ENCODE results near the gene ATP5IF1.

Gene ATP5IF1

DNA sequence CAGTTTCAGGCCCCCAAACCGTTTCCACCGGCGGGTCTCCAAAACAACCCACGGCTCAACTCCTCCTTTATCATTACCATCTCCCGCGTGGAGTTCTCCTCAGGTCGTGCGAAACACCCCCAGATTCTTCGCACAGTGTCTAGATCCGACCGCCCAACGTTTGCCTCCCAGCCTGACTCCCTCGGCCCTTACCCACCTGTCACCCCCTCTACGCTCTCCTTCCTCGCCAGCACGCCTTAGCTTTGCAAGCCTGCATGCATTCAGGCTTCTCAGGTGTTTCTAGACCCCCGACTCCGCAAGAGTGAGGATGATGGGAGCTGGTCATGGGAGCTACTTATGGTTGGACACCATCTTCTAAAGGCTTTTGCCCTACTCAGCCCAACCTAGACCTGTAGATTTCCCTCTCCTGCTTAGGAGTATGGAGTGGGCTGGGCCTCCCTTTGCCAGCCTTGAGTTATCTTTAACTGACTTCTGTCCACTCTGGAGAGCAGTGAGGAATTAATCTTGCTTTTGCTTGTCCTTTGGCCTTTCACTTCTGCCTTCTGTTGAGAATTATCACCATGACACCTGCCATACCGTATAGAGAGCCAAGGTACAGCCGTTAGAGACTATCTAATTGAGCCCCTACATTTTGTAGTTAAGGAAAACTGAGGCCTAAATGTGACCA is 865 bp downstream of the ATP5IF1 start:
- peak; percentile 17 for DNase-seq (ENCODE audit: low spot score)

DNA sequence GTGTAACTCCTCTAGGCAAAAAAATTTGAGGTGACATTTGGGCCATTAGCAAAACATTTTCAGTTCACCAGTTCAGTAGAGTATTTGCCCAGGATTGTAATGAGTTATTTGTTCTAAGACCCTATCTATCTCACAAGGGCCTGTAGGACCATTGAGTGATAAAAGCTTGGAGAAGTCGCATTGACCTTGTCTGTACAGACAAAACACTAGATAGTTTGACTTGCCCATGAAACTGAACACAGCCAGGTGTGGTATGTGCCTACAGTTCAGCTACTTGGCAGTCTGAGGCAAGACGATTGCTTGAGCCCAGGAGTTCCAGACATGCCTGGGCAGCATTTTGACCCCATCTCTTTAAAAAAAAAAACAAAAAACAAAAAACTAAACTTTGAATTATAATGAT is 3.1 kb downstream of the ATP5IF1 start:
- no peak for DNase-seq (ENCODE audit: low spot score)

DNA sequence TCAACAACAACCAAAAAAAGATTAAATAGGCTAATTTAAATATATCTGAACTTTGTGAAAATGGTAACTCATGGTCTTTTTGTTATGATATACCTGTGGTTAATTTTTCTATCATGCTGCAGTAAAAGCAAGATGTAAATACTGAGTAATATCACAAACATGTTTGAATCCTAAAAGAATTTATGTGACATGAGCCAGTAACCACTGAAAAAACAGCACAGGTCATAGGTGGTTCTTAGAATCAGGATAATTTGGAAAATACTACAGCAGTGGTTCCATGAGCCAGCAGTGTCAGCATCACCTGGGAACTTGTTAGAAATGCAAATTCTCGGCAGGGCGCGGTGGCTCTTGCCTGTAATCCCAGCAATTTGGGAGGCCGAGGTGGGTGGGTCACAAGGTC is 4.1 kb downstream of the ATP5IF1 start:
- DNase-seq (ENCODE audit: low spot score), result no peak

DNA sequence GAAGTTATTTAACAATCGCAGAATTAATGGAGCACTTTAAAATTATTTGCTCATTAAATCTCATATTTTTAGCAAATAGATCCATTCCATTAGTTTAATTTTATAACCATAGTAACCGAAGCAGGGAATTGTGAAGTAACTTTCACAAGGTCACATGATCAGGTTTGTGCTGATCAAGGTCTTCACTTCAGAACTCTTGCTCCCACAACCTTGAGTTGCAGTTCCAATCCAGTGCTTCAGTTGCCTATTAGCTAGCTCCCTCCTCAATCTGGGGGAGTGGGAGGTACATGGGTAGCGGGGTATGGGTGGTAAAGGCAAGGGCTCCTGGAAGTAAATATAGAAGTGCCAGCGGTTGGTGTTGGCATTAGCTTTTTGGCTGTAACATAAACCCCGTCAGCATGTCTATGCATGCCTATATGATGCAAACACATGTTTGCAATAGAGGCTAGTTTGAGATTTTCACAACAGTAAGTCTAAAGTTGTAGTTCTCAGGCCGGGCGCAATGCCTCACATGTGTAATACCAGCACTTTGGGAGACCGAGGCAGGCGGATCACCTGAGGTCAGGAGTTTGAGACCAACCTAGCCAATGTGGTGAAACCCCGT is 5.8 kb downstream of the ATP5IF1 start:
- DNase-seq (ENCODE audit: low spot score), result no peak

DNA sequence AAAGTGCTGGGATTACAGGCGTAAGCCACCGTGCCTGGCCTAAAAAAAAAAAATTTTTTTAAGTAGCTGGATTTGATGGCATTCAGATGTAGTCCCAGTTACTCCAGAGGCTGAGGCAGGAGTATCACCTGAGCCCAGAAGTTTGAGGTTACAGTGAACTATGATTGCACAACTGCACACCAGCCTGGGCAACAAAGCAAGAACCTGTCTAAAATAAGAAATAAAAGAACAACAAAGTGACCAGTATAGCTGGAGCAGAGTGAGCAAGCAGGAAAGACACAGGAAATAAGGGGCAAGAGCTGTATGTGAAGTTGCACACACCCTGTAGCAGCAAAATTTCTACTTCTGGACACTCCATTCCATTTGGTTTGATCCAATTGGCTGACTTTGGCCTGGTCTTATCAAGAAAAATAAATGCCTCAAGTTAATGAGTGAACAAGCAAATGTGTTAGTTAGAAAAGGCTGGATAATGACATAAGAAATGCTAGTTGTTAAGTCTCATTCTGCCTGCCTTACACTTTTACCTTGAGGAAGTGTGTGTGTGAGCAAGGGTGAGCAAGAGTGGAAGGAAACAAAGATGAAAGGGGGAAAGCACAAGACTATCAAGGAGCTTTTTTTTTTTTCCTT is 7.9 kb downstream of the ATP5IF1 start:
- no peak for DNase-seq (ENCODE audit: low spot score)

DNA sequence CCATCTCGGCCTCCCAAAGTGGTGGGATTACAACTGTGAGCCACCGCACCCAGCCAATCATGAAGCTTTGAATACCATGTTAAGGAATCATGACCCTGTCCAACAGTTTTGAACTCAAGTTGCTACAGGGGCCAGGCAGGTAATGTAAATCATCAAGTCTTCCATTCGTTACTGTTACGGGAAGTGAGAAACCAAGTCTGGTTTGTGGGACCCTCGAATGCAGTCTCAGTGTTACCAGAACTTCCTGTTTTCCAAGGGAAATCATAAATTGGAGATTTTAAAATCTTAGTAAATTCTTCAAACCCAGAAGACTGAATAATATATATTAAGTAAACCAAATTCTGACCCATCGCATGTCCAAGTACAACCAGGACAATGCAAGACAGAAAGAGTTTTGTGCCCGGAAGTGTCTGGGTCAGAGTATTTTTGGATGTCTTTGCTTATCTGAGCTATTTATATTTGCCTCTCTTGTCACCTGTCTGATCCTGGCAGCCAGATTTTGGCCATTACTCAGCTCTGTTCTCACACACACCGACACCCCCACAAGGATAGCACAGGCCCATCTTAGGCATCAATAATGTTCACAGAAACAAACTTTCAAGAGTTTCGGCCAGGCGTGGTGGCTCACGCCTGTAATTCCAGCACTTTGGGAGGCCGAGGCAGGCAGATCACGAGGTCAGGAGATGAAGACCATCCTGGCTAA is 8.8 kb downstream of the ATP5IF1 start:
- DNase-seq (ENCODE audit: low spot score), result peak; percentile 55

DNA sequence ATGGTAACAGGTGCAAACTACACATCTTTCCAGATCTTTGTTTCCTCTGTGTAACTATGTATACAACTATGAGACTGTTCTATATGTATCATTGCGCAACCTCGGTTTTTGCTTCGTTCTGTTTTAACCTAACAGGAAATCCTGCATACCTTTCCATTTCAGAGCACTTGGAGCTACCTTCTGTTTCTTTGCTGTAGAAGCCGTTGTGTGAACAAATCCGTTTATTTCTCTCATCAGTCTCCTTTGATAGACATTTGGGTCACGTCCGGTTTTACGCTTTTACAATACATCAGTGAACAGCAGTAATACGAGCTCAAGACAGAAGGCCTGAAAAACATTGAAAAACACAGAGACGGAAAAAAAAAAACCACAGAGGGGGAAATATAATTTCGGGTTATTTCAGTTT is 10.5 kb downstream of the ATP5IF1 start:
- peak; percentile 40 for DNase-seq (ENCODE audit: low spot score)

DNA sequence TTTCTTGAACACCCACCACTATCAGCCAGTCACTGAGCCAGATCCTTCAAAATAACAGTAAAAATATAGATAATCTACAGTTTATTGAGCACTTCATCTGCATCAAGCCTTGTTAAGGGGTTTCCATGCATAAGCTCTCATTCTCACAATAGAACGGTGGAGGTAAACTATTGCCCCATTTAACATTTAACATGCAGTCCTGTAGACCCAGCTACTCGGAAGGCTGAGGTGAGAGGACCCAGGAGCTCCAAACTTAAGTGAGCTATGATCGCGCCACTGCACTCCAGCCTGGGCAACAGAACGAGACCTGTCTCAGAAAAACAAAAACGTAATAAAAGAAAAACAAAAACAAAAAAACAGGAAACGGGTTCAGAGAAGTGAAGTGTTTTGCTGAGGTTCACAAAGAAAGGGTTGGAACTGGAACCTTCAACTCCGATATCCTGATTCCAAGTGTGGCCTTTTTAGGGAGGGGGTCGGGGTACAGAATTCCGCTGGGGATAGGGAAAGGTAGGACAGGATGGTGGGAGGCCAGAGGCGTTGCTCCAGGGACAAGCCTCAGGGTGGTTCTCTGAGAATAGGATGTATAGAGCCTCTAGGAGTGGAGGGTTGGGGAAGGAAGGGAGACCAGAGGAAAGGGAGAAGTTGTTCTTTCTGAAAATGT is 11.8 kb downstream of the ATP5IF1 start:
- no peak for DNase-seq (ENCODE audit: low spot score)

DNA sequence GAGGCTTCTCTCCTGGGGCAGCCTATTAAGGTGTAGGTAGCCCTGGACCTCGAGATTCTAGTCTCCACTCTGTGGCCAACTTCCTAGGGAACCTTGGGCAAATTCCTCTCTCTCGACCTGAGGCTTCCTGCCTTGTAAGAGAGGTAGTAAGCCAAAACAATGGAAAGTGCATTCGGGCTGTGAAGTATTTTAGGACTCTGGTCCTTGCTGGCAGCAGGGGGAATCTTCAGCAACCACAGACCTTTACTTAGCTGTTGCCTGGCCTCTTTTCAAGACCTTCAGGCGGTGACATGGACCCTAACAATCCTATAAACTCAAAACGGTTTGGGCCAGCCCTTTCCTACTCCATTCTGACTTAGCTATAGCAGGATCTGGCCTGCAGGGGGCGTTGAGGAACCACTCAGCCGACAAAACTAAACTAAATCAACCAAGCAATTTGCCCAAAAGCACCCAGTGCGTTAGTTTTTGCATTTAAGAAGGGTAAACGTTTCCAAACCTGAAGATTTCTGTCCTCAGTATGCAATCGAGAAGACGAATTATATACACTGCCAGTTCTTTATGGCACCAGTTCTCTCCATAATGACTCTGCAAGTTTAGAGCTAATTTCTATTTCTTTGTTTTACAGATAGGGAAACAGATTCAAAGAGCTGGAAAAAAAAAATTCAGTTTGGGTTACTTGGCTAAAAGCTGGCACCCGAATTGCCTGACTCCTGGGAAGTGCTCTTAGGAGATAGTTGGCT is 12.5 kb downstream of the ATP5IF1 start:
- peak; percentile 75 for DNase-seq (ENCODE audit: low spot score)

DNA sequence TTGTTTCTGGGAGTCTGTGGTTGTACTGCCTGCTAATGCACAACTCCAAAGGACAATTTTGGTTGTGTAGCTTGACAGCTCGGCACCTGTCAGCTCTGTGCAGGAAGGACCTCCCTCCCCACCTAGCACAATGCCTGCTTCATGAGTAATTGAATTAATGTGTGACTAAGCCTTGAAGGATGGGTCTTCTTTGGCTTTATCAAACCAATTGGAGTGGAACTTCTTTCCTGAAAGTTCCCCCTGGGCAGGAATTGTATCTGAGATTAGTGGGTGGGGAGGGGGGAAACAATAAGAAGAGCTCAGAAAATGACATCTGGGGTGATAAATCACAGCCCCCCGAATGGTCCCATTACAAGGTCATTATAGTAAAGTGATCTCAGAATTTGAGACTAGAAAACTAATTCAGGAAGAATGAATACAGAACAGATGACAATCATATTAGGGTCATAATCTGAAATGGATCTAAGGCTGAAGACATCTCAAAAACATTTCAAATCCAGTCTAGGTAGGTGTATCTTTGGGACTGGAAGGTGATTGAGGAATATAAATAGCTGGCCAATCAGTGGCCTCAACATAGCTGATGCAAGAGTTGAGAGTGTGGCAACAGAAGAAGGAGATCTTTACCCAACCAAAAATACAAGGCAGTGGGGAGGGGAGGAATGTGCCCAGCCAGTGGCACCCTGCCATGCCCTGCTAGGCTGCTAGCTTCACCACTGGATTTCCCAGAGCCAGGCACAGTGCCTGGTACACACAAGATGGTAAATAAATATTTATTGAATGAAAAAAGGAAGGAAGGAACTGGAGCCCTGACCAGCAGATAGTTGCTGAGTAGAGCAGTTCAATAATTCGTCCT is 13.3 kb downstream of the ATP5IF1 start:
- peak; percentile 29 for DNase-seq (ENCODE audit: low spot score)

DNA sequence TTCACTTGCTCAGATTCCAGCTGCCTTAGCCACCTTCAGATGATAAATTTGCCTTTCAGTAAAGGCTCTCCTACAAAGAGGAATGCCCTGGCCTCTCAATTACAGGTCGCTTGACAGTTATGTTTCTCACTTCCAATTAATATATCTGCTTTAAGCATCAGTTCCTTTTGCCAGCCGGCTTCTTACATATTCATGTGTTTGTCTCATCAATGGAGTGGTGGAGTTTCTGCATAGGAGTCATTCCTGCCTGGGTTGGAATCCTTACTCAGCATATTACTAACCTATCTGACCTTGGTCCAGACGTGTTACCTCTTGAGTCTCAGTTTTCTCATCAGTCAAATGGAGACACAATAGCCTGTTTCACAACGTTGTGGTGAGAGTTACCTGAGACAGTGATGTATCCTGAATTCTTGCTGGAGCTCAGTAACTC is 14.0 kb downstream of the ATP5IF1 start:
- no peak for DNase-seq (ENCODE audit: low spot score)

DNA sequence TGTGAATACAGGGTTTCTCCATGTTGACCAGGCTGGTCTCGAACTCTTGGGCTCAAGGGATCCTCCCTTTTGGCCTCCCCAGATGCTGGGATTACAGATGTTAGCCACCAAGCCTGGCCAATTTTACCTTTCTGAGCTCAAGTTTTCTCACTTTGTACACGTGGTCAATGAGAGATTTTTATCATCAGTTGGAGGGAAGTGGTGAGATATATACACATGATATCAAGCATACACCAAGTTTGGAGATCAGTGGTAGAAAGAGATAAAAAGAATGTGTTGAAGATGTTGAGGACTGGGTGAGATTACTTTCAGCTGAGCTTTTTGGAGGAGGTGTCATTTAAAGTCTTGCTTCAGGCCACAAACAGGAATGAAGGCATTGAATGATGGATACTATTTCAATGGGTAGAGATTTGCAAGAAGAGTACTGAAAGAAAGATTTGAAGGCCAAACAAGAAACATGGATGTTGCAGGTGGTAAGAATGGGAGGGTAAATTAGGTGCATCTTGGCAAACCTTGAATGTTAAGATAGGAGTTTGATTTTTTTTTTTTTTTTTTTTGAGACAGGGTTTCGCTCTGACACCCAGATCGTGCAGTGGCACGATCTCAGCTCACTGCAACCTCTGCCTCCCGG is 20.4 kb downstream of the ATP5IF1 start:
- no peak for DNase-seq (ENCODE audit: low spot score)

DNA sequence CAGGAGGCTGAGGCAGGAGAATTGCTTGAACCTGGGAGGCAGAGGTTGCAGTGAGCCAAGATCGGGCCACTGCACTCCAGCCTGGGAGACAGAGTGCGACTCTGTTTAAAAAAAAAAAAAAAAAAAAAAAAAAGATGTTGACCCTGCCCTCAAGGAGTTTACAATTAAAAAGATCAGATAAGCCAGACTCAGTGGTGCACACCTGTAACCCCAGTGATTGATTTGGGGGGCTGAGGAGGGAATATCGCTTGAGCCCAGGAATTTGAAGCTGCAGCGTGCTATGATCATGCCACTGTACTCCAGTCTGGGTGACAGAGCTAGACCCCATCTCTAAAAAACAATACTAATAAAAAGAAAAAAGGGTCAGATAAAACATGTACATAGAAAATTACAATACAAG is 21.8 kb downstream of the ATP5IF1 start:
- DNase-seq (ENCODE audit: low spot score), result no peak

DNA sequence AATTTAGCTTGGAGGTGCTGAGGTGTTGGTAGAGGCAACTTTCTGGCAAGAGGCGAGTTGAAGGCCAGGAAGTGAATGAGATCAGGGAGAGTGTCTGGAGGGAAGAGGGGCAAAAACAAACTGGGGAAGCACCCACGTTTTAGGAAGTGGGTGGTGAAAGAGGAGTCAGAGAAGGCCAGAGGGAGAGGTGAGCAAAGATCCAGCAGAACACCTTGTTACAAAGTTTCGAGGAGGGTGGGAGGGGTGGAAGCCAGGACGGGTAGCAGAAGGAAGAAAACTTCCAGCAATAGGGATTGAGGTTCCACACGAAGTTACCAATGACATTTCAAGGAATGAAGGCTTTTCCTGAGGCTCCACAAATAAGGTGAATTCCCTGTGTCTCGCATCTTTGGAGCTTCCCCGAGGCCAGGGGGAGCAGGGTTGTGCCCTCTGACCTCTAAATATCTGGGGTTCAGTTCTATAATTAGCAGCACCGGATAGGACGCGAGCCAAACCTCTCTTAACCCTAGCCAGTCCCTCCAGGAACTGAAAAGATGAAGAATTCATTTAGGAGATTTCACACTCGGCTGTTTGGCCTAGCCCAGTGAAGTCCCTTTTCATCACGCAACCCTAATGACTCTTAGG is 22.8 kb downstream of the ATP5IF1 start:
- DNase-seq (ENCODE audit: low spot score), result no peak

DNA sequence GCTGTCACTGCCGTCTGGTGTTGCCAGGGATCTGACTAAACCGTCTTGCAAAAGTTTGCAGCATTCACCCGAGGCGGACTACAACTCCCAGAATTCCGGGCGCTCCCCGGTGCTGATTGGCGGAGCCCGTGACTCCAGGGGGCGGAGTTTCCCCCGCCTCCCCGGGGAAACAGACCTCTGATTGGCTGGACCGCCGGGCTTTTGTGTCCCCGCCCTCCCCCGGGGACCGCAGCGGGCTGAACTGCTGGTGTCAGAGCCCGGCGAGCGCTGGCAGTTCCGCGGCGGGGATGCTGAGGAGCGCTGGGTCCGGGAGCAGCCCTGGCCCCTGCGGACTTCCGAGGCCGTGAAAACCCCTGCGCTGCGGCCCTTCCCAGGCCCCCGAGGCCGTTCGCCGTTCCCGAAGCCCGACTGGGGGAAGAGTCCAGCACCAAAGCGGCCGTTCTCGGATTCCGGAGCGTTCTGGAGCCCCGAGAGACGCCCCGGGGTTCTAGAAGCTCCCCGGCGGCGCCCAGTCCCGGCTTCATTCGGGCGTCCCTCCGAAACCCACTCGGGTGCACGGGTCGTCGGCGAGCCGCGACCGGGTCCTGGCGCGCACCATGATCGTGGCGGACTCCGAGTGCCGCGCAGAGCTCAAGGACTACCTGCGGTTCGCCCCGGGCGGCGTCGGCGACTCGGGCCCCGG is 23.5 kb downstream of the ATP5IF1 start, which contains the start of gene SESN2:
Gene SESN2 (plus strand): TSS at position 267 of the 682 bp plus-strand sequence. CDS start 330 bp downstream, at position 597.
- DNase-seq (ENCODE audit: low spot score), result peak; percentile 97

DNA sequence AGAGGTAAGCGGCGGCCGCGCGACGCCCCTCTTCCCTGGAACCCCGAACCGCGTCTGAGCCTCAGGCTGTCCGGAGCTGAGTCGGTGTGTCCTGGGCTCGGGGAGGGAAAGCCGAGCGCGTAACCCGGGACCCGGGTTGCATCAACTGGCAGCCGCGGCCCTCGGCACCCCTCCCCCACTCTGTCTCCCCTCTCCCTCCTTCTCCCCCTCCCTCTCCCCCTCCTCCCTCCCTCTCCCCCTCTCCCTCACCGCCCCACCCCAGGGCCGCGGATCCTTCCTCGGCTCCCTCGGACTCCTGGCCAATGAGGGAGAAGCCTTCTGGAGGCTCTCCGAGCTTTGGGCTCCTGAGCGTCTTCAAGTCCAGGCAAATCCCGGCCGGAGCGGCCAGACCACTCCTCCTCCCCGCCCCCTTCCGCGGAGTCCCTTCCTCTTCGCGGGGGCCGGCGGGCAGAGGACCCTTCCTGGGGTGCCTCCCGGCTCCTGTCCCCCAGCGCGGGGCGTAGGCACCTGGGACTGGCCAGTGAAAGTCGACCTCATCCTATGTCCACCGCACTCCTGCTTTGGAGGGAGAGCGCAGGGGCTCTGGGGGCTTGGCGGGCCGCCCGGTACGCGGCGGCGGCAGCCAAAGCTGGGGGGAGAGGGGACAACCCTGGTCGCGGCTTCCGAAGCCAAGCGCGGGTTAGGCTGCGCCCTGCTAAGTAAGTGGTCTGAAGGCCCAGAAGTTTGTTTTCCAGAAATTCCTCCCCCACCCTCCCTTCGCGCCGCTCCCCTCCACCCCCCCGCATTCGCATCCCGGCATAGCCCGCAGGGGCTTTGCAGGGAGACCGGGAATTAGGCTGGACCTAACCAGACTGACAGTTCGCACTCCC is 24.2 kb downstream of the ATP5IF1 start:
- no peak for DNase-seq (ENCODE audit: low spot score)

DNA sequence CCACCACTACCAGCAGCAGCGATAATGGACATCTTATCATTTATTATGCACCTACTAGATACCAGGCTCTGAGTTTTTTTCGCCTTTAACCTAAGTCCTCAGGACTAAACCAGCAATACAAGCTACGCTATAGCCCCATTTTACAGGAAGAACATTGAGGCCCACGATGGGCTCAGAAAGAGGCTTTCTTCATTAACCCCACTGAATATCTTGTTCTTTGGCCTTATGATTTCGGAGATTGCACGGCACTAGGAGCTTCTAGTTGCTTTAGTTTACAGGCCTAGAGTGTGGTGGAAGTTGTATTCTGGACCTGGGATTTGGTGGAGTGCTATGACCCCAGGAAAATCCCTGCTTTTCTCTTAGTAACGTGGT is 24.9 kb downstream of the ATP5IF1 start:
- DNase-seq (ENCODE audit: low spot score), result no peak

DNA sequence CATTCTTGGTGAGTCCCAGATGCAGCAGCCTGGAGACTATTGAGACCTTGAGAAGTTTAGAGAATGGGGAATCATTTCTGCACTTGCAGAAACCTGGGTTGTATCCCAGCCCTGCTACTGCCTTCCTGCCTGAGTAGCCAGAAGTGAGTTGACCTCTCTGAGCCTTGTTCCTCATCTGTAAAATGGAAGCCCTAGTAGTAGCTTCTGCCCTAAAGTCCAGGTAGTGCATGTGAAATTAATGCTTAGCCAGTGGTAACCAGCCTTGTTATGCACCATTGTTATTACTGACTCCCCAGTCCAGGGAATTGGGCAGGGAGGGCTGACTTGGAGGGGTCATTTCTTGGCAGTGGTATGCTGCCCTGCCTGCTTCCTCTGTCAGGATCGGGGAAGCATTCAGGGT is 29.0 kb downstream of the ATP5IF1 start:
- no peak for DNase-seq (ENCODE audit: low spot score)

Data from germinal center (tissue), 1 donor.